H1 (cell line): ENCODE results near the gene ATAD3B. TPM values are rescaled to one million over a fixed set of nuclear protein-coding genes. Genes with fewer than 3 reads are reported as not detected.
A peak's percentile ranks its signal among the peaks of the same experiment; 100 is the strongest.

ENCODE experiments used
- CTCF ChIA-PET: fragments of 300-600 bp; sonication (Branson Sonifier 250); formaldehyde crosslinking; loops from one replicate; lab custom pipeline; 2021; ENCODE audit not compliant: partially characterized antibody; lab: Charles Lee
- POLR2A ChIA-PET: fragments of 300-600 bp; sonication (Branson Sonifier 250); formaldehyde crosslinking; loops from one replicate; lab custom pipeline; 2021; ENCODE audit warnings: inconsistent platforms; ENCODE audit not compliant: partially characterized antibody; lab: Charles Lee
- DNase-seq, 2 experiments: peaks; one replicate each; pipeline versions ENCODE4 v3.0.0 to v3.0.0-alpha.2; 2010 to 2022; ENCODE audit warnings: low spot score in 2 of 2, low read depth in 1 of 2, mixed read lengths in 1 of 2
- FAIRE-seq: peaks from 2 replicates; lab custom pipeline; 2011; peaks lifted over from hg19 to GRCh38; lab: Jason Lieb, UNC
- H2AFZ ChIP-seq: 2 replicates; pipeline ENCODE4 v1.8.1; 2012; ENCODE audit warnings: low read length, inconsistent platforms
- H2AK5ac ChIP-seq: 2 replicates; pipeline ENCODE4 v1.6.1; 2013; ENCODE audit warnings: low read depth, low read length
- H2BK120ac ChIP-seq: replicated peaks from 2 replicates; pipeline ENCODE3; 2013; ENCODE audit warnings: low read depth, low read length, inconsistent platforms
- H2BK12ac ChIP-seq: 2 replicates; pipeline ENCODE4 v1.6.1; 2013; ENCODE audit warnings: low read depth, low read length
- H2BK15ac ChIP-seq: 2 replicates; pipeline ENCODE4 v1.6.1; 2013; ENCODE audit warnings: low read length
- H2BK20ac ChIP-seq: 2 replicates; pipeline ENCODE4 v1.6.1; 2013; ENCODE audit warnings: low read length
- H2BK5ac ChIP-seq: 2 replicates; pipeline ENCODE4 v1.6.1; 2013; ENCODE audit warnings: low read depth, low read length
- H3K14ac ChIP-seq: 2 replicates; pipeline ENCODE4 v1.6.1; 2013; ENCODE audit warnings: inconsistent platforms; ENCODE audit not compliant: insufficient read length
- H3K18ac ChIP-seq: 2 replicates; pipeline ENCODE4 v1.6.1; 2013; ENCODE audit warnings: low read length; ENCODE audit errors: extremely low read depth
- H3K23ac ChIP-seq: 2 replicates; pipeline ENCODE4 v1.6.1; 2013; ENCODE audit warnings: inconsistent platforms; ENCODE audit not compliant: insufficient read length
- H3K23me2 ChIP-seq: 2 replicates; pipeline ENCODE4 v1.6.1; 2013; ENCODE audit warnings: low read depth, low read length
- H3K27ac ChIP-seq: 2 replicates; pipeline ENCODE4 v1.6.1; 2011; ENCODE audit warnings: low read depth, low read length, inconsistent platforms
- H3K27me3 ChIP-seq, 4 experiments: replicated peaks in 1 of 4; 1 replicate in 1 of 4; 2 replicates in 3 of 4; pipeline versions ENCODE4 v1.6.1 to v1.8.1; 2011 to 2013; ENCODE audit warnings: low read length in 3 of 4, mild to moderate bottlenecking in 3 of 4, inconsistent platforms in 2 of 4, mixed read lengths in 2 of 4, moderate library complexity in 1 of 4; ENCODE audit not compliant: control insufficient read depth in 3 of 4, insufficient read depth in 3 of 4; ENCODE audit errors: extremely low read depth in 1 of 4
- H3K36me3 ChIP-seq, 4 experiments: 2 replicates each; pipeline versions ENCODE4 v1.6.1 to v1.8.1; 2011 to 2013; ENCODE audit warnings: mild to moderate bottlenecking in 4 of 4, low read length in 3 of 4, moderate library complexity in 2 of 4, control low read depth in 1 of 4, inconsistent platforms in 1 of 4; ENCODE audit not compliant: insufficient read depth in 4 of 4, control insufficient read depth in 2 of 4
- H3K4ac ChIP-seq: replicated peaks from 2 replicates; pipeline ENCODE3; 2013; ENCODE audit warnings: low read length, low read depth, mixed read lengths, inconsistent platforms; ENCODE audit not compliant: insufficient read length
- H3K4me1 ChIP-seq, 4 experiments: replicated peaks in 1 of 4; 1 replicate in 1 of 4; 2 replicates in 3 of 4; pipeline versions ENCODE4 v1.6.1 to v1.8.1; 2011 to 2013; ENCODE audit warnings: low read length in 3 of 4, inconsistent platforms in 2 of 4, mixed read lengths in 1 of 4; ENCODE audit not compliant: insufficient read depth in 4 of 4, control insufficient read depth in 3 of 4
- H3K4me2 ChIP-seq, 2 experiments: 2 replicates each; pipeline versions ENCODE4 v1.6.1 to v1.8.1; 2011 to 2013; ENCODE audit warnings: low read depth in 2 of 2, low read length in 2 of 2, control low read depth in 1 of 2, inconsistent platforms in 1 of 2, mild to moderate bottlenecking in 1 of 2; ENCODE audit not compliant: insufficient read depth in 1 of 2
- H3K4me3 ChIP-seq, 4 experiments: fragments of 200-600, 300-600 bp in 1 of 4; sonication (generic), shearing (Covaris generic), sonication (Bioruptor Twin) in 1 of 4; 2 replicates each; pipeline versions ENCODE4 v1.5.1 to v1.8.1; 2011 to 2016; ENCODE audit warnings: low read length in 4 of 4, low read depth in 3 of 4, control low read depth in 2 of 4, inconsistent platforms in 2 of 4, mild to moderate bottlenecking in 2 of 4, mixed read lengths in 1 of 4, moderate library complexity in 1 of 4; ENCODE audit not compliant: insufficient read depth in 2 of 4; ENCODE audit errors: extremely low read depth in 1 of 4
- H3K56ac ChIP-seq: replicated peaks from 2 replicates; pipeline ENCODE3; 2013; ENCODE audit warnings: low read depth, mild to moderate bottlenecking, mixed read lengths, low read length, inconsistent platforms; ENCODE audit not compliant: insufficient read length
- H3K79me1 ChIP-seq: 2 replicates; pipeline ENCODE4 v1.6.1; 2013; ENCODE audit warnings: low read depth, low read length, control low read depth
- H3K79me2 ChIP-seq, 2 experiments: 2 replicates each; pipeline versions ENCODE4 v1.6.1 to v1.8.1; 2012 to 2013; ENCODE audit warnings: low read length in 2 of 2, mild to moderate bottlenecking in 2 of 2, inconsistent platforms in 1 of 2; ENCODE audit not compliant: insufficient read depth in 2 of 2, control insufficient read depth in 1 of 2
- H3K9ac ChIP-seq, 4 experiments: replicated peaks in 1 of 4; 1 replicate in 1 of 4; 2 replicates in 3 of 4; pipeline versions ENCODE4 v1.6.1 to v1.8.1; 2011 to 2013; ENCODE audit warnings: low read depth in 3 of 4, low read length in 3 of 4, control low read depth in 2 of 4, mild to moderate bottlenecking in 2 of 4, moderate library complexity in 2 of 4, inconsistent platforms in 1 of 4; ENCODE audit errors: extremely low read depth in 1 of 4
- H3K9me3 ChIP-seq, 2 experiments: 2 replicates each; pipeline versions ENCODE4 v1.6.1 to v1.8.1; 2012 to 2013; ENCODE audit warnings: mild to moderate bottlenecking in 2 of 2, moderate library complexity in 2 of 2, control low read depth in 1 of 2, inconsistent platforms in 1 of 2, low read depth in 1 of 2, low read length in 1 of 2, mixed read lengths in 1 of 2; ENCODE audit not compliant: insufficient read depth in 2 of 2
- H4K20me1 ChIP-seq, 2 experiments: replicated peaks in 1 of 2; 2 replicates each; pipeline versions ENCODE3 to v1.8.1; 2011 to 2013; ENCODE audit warnings: inconsistent platforms in 2 of 2, low read length in 2 of 2, mild to moderate bottlenecking in 1 of 2; ENCODE audit not compliant: insufficient read depth in 2 of 2, control insufficient read depth in 1 of 2
- H4K5ac ChIP-seq: 2 replicates; pipeline ENCODE4 v1.6.1; 2013; ENCODE audit warnings: low read length, low read depth, mixed read lengths, inconsistent platforms; ENCODE audit not compliant: insufficient read length
- H4K8ac ChIP-seq: 2 replicates; pipeline ENCODE4 v1.8.0; 2013; ENCODE audit warnings: mild to moderate bottlenecking, moderate library complexity, low read length, inconsistent platforms; ENCODE audit not compliant: insufficient read depth; ENCODE audit errors: extremely low read depth
- H4K91ac ChIP-seq: replicated peaks from 2 replicates; pipeline ENCODE3; 2013; ENCODE audit warnings: low read length, mixed read lengths, inconsistent platforms; ENCODE audit not compliant: insufficient read length
- CHD1 ChIP-seq: IDR thresholded peaks from 2 replicates; pipeline ENCODE4 v1.6.1; 2012; ENCODE audit warnings: low read depth, low read length, improper control_type of control experiment
- CREB1 ChIP-seq: IDR thresholded peaks from 2 replicates; pipeline ENCODE4 v1.6.1; 2012; ENCODE audit warnings: inconsistent platforms
- EGR1 ChIP-seq: IDR thresholded peaks from 2 replicates; pipeline ENCODE4 v1.6.1; 2011; ENCODE audit warnings: low read depth, low read length, borderline replicate concordance
- FOSL1 ChIP-seq: IDR thresholded peaks from 2 replicates; pipeline ENCODE4 v1.6.1; 2011; ENCODE audit warnings: mild to moderate bottlenecking, low read depth, low read length, moderate library complexity; ENCODE audit not compliant: insufficient read depth
- KDM4A ChIP-seq: IDR thresholded peaks from one replicate; pipeline ENCODE4 v1.7.1; 2012; ENCODE audit warnings: low read depth, mild to moderate bottlenecking, moderate library complexity, low read length, inconsistent platforms; ENCODE audit not compliant: severe bottlenecking
- RAD21 ChIP-seq, 2 experiments: IDR thresholded peaks in 1 of 2; conservative IDR thresholded peaks in 1 of 2; 2 replicates each; pipeline ENCODE4 v1.6.1; 2011; ENCODE audit warnings: low read depth in 2 of 2, low read length in 2 of 2, improper control_type of control experiment in 1 of 2, inconsistent platforms in 1 of 2, mild to moderate bottlenecking in 1 of 2, moderate library complexity in 1 of 2
- WGBS, 2 experiments: shearing (Covaris generic) in 1 of 2; methylation state at CpG; one replicate each; pipeline versions ENCODE4 v1.1.6 to v1.1.7; 2013 to 2015; ENCODE audit warnings: low lambda C conversion rate in 2 of 2, mixed read lengths in 2 of 2, inconsistent platforms in 1 of 2, low coverage in 1 of 2, missing lambda C conversion rate in 1 of 2; ENCODE audit not compliant: insufficient replicate concordance in 2 of 2, insufficient coverage in 1 of 2, insufficient read length in 1 of 2; ENCODE audit errors: extremely low coverage in 1 of 2, missing lambda C conversion rate in 1 of 2; 5-methylcytosine and 5-hydroxymethylcytosine counted together
- polyA plus RNA-seq, 7 experiments: library from polyadenylated mRNA; depleted of rRNA in 3 of 7; stranded (reverse) in 5 of 7; unstranded in 2 of 7; fragments of >200 nt in 5 of 7; fragments of 200-250 nt in 2 of 7; gene quantifications; 1 replicate in 5 of 7; 2 replicates in 1 of 7; 4 replicates in 1 of 7; pipeline versions ENCODE4 v1.2.1 to v1.2.3, GENCODE V29; 2011 to 2013; ENCODE audit warnings: missing spikeins in 2 of 7, mixed read lengths in 2 of 7
- total RNA-seq: library from RNA; stranded (reverse); fragmentation: NEBNext Ultra II Directional; extraction: Animal tissue kit (Norgen Biotek cat#: 25700); gene quantifications from 2 replicates; pipeline ENCODE4 v1.2.1, GENCODE V29; 2021

The ATAD3B gene
- total and polyA plus RNA-seq, 2 of the 8 experiments (the other 6 are each of a cell fraction or from before 2014, with no cell fraction given): 31.3 to 63.0 TPM

- Histone ChIP-seq H3K23me2 (peaks cover 10% of the 10 kb centered on the region; the same call in 1 of the 2 replicates), H2BK12ac (no peak overlapping the region), H2AK5ac (no peak overlapping the region), H3K23ac (no peak overlapping the region), H3K79me1 (peaks cover 7% of the 10 kb centered on the region), H3K4ac (no peak overlapping the region), H3K14ac (no peak overlapping the region), H2BK15ac (no peak overlapping the region), H2BK120ac (no peak overlapping the region), H3K4me1 (peaks cover 0 to 9% (median 3%) of the 10 kb centered on the region in 4 experiments; a peak in 3 of 7 replicates), H4K5ac (no peak overlapping the region), H3K27me3 (no peaks in the 10 kb centered on the region), H3K9me3 (no peaks in the 10 kb centered on the region), H2AFZ (no peak overlapping the region), H4K20me1 (peaks cover 3 to 13% of the 10 kb centered on the region in 2 experiments), H3K27ac (no peak overlapping the region; the same call in 1 of the 2 replicates), H2BK20ac (no peak overlapping the region), H3K4me3 (no peak overlapping the region), H3K36me3 (peaks cover 0 to 7% (median 3%) of the 10 kb centered on the region in 4 experiments; a peak in 3 of 8 replicates), H3K9ac (0 out of 7 replicates have a peak overlapping the region, but pooled peaks of 1 of the 4 experiments have one; percentile 14), H3K79me2 (peaks cover 0 to 5% of the 10 kb centered on the region in 2 experiments; a peak in 1 of 4 replicates), H4K91ac (no peak overlapping the region), H3K4me2 (no peak overlapping the region), H2BK5ac (no peak overlapping the region), H3K18ac (no peak overlapping the region), H4K8ac (no peak overlapping the region; the same call in 1 of the 2 replicates), H3K56ac (no peak overlapping the region)
- FAIRE-seq: no peak
- TF ChIP-seq CREB1: no peak
- TF ChIP-seq FOSL1: no peak
- TF ChIP-seq CHD1: no peak
- no peak for TF ChIP-seq KDM4A
- no peak for TF ChIP-seq EGR1
- no peak for TF ChIP-seq RAD21 (IDR thresholded peaks at IDR 0.05 in 1 of 2, conservative IDR thresholded peaks at IDR 0.05 in 1 of 2; ENCODE audit: low read depth in 2 of 2, low read length in 2 of 2)
- ChIA-PET CTCF (interaction anchor here (0.5 to 1.0 kb wide), 4 partner anchors 31 to 136 kb away, joined by 3 to 4 read pairs (median 3); no protein-coding TSS in a partner anchor), POLR2A (interaction anchor here (1.0 to 2.0 kb wide), 9 partner anchors 12 to 95 kb away, joined by 3 to 8 read pairs (median 5); no protein-coding TSS in a partner anchor)
- no peak for DNase-seq
- whole genome bisulfite sequencing, 2 experiments: 94% methylated on average over 40 of the region's 48 CpGs; no CpG with 5 or more reads in 1 of the 2 experiments
Measured at GRCh38 chr1:1536019-1536937, 64.7 kb downstream of the ATAD3B start.
